COLO668 (cell line): ENCODE measurements around the gene PKIG.
A peak's percentile ranks its signal among the peaks of the same experiment; 100 is the strongest.
"Not testable (repeated sequence)": the region's sequence is repeated elsewhere in the genome, so short reads cannot be mapped to it uniquely, and the experiment has no call there.

Experiments
- DNase-seq: peaks from one replicate; lab custom pipeline; 2025; ENCODE audit not compliant: unreplicated experiment; lab: John Stamatoyannopoulos, UW

The PKIG gene

GRCh38 chr20:44637522-44638372 lies 55.4 kb downstream of the PKIG start:
- no peak for DNase-seq

GRCh38 chr20:44640522-44640921 lies 58.1 kb downstream of the PKIG start:
- no peak for DNase-seq

GRCh38 chr20:44641325-44641724 lies 58.9 kb downstream of the PKIG start:
- DNase-seq, result no peak

GRCh38 chr20:44642203-44643153 lies 60.1 kb downstream of the PKIG start:
- peak; percentile 58 for DNase-seq

- DNase-seq, result no peak
Observed at GRCh38 chr20:44643154-44643519, 60.8 kb downstream of the PKIG start.

GRCh38 chr20:44643596-44644229 lies 61.3 kb downstream of the PKIG start:
- DNase-seq, result peak; percentile 30

GRCh38 chr20:44644230-44644617 lies 61.8 kb downstream of the PKIG start:
- no peak for DNase-seq

- DNase-seq, result no peak
Observed at GRCh38 chr20:44644667-44645131, 62.3 kb downstream of the PKIG start.

- DNase-seq, result peak; percentile 39
Observed at GRCh38 chr20:44646023-44646640, 63.8 kb downstream of the PKIG start.

GRCh38 chr20:44646641-44647274 lies 64.4 kb downstream of the PKIG start:
- DNase-seq, result no peak

GRCh38 chr20:44648068-44648467 lies 65.7 kb downstream of the PKIG start:
- peak; percentile 32 for DNase-seq

- no peak for DNase-seq
Observed at GRCh38 chr20:44648579-44648978, 66.2 kb downstream of the PKIG start.

- DNase-seq, result no peak
Observed at GRCh38 chr20:44649126-44649525, 66.7 kb downstream of the PKIG start.

GRCh38 chr20:44649976-44650375 lies 67.6 kb downstream of the PKIG start:
- no peak for DNase-seq

- DNase-seq, result no peak
Observed at GRCh38 chr20:44650771-44651433, 68.5 kb downstream of the PKIG start.

- DNase-seq, result no peak
Observed at GRCh38 chr20:44651434-44651683, 69.0 kb downstream of the PKIG start.

GRCh38 chr20:44651684-44652423 lies 69.5 kb downstream of the PKIG start, which contains the start of gene ADA:
TSS of gene ADA (minus strand) at chr20:44651699. CDS start at chr20:44651607, 92 bp downstream.
- peak; percentile 79 for DNase-seq

- DNase-seq, result no peak
Observed at GRCh38 chr20:44653546-44653945, 71.2 kb downstream of the PKIG start.

- not testable (repeated sequence) for DNase-seq
Observed at GRCh38 chr20:44654210-44654609, 71.8 kb downstream of the PKIG start.
